Effector memory CD8-positive, alpha-beta T cell (primary cell): ENCODE results near the gene KBTBD13.
A peak's percentile ranks its signal among the peaks of the same experiment; 100 is the strongest.
"Not testable (repeated sequence)": the region's sequence is repeated elsewhere in the genome, so short reads cannot be mapped to it uniquely, and the experiment has no call there.

Experiments
- ATAC-seq: fragments of 150-1000 bp; cut with Tn5 transposase; replicated peaks from 2 replicates; pipeline ENCODE4 v1.10.0; 2021; ENCODE audit warnings: mild to moderate bottlenecking, moderate library complexity
- DNase-seq, 3 experiments: peaks; one replicate each; pipeline ENCODE4 v3.0.0; 2021
- H3K27ac Mint-ChIP-seq, 2 donors: one replicate each; pipeline ENCODE4 v1.8.0; 2022; ENCODE audit warnings: mild to moderate bottlenecking in 2 of 2, mixed read lengths in 2 of 2, moderate library complexity in 2 of 2
- H3K27me3 Mint-ChIP-seq, 2 donors: one replicate each; pipeline ENCODE4 v1.8.0; 2022; ENCODE audit warnings: mixed read lengths in 2 of 2
- H3K36me3 Mint-ChIP-seq: one replicate; pipeline ENCODE4 v1.8.0; 2022; ENCODE audit warnings: mild to moderate bottlenecking, moderate library complexity, mixed read lengths; ENCODE audit not compliant: insufficient read depth
- H3K4me1 Mint-ChIP-seq, 2 donors: one replicate each; pipeline ENCODE4 v1.8.0; 2022; ENCODE audit warnings: low read depth in 2 of 2, mixed read lengths in 2 of 2
- H3K4me3 Mint-ChIP-seq, 2 donors: one replicate each; pipeline ENCODE4 v1.8.0; 2022; ENCODE audit warnings: mild to moderate bottlenecking in 2 of 2, mixed read lengths in 2 of 2, moderate library complexity in 2 of 2
- H3K9me3 Mint-ChIP-seq, 2 donors: one replicate each; pipeline ENCODE4 v1.8.0; 2022; ENCODE audit warnings: mixed read lengths in 2 of 2

The KBTBD13 gene

GRCh38 chr15:65092911-65093792 is 16.6 kb downstream of the KBTBD13 start:
- Mint-ChIP-seq H3K4me3 (no peak overlapping the region), H3K36me3 (peaks cover 4% of the 10 kb centered on the region), H3K9me3 (no peaks in the 10 kb centered on the region), H3K4me1 (peaks cover 0 to 2% of the 10 kb centered on the region in 2 donors), H3K27ac (no peak overlapping the region), H3K27me3 (no peaks in the 10 kb centered on the region)
- DNase-seq (no peak), ATAC-seq (no peak)

- DNase-seq, H3K27ac Mint-ChIP-seq, H3K36me3 Mint-ChIP-seq, H3K27me3 Mint-ChIP-seq, H3K9me3 Mint-ChIP-seq, H3K4me3 Mint-ChIP-seq, H3K4me1 Mint-ChIP-seq, ATAC-seq: not testable (repeated sequence)
Measured at GRCh38 chr15:65093793-65094170, 17.2 kb downstream of the KBTBD13 start.

GRCh38 chr15:65094294-65094995 is 17.9 kb downstream of the KBTBD13 start:
- no peaks in the 10 kb centered on the region for H3K9me3 Mint-ChIP-seq
- no peaks in the 10 kb centered on the region for H3K27me3 Mint-ChIP-seq
- ATAC-seq (no peak), DNase-seq (no peak)
- H3K4me1 Mint-ChIP-seq = peaks cover 0 to 2% of the 10 kb centered on the region in 2 donors
- no peak overlapping the region for H3K4me3 Mint-ChIP-seq
- no peak overlapping the region for H3K27ac Mint-ChIP-seq
- H3K36me3 Mint-ChIP-seq = peaks cover 7% of the 10 kb centered on the region

GRCh38 chr15:65095011-65095746 is 18.6 kb downstream of the KBTBD13 start:
- DNase-seq (no peak), ATAC-seq (no peak)
- H3K4me1 Mint-ChIP-seq = peaks cover 0 to 2% of the 10 kb centered on the region in 2 donors
- peak overlapping the region in 1 of 2 donors; percentile 1 for H3K27ac Mint-ChIP-seq
- H3K9me3 Mint-ChIP-seq = no peaks in the 10 kb centered on the region
- peaks cover 7% of the 10 kb centered on the region for H3K36me3 Mint-ChIP-seq
- no peak overlapping the region for H3K4me3 Mint-ChIP-seq
- H3K27me3 Mint-ChIP-seq = no peaks in the 10 kb centered on the region

- H3K4me1 Mint-ChIP-seq = peaks cover 0 to 2% of the 10 kb centered on the region in 2 donors
Measured at GRCh38 chr15:65095747-65096104, 19.2 kb downstream of the KBTBD13 start.

GRCh38 chr15:65096481-65097385 is 20.2 kb downstream of the KBTBD13 start:
- H3K27me3 Mint-ChIP-seq = no peaks in the 10 kb centered on the region
- H3K4me1 Mint-ChIP-seq = peaks cover 5 to 6% of the 10 kb centered on the region in 2 donors
- no peak overlapping the region for H3K4me3 Mint-ChIP-seq
- no peak for ATAC-seq
- H3K9me3 Mint-ChIP-seq = no peaks in the 10 kb centered on the region
- peak overlapping the region in 1 of 2 donors; percentile 15 for H3K27ac Mint-ChIP-seq
- H3K36me3 Mint-ChIP-seq = peaks cover 12% of the 10 kb centered on the region
- no peak for DNase-seq

More at GRCh38 chr15:65095747-65096104, 19.2 kb downstream of the KBTBD13 start:
- DNase-seq = no peak
- peak overlapping the region in 1 of 2 donors; percentile 1 for H3K27ac Mint-ChIP-seq
- H3K9me3 Mint-ChIP-seq = no peaks in the 10 kb centered on the region
- H3K36me3 Mint-ChIP-seq = peaks cover 10% of the 10 kb centered on the region
- no peak overlapping the region for H3K4me3 Mint-ChIP-seq
- H3K27me3 Mint-ChIP-seq = no peaks in the 10 kb centered on the region
- no peak for ATAC-seq

GRCh38 chr15:65097651-65098263 is 21.2 kb downstream of the KBTBD13 start:
- ATAC-seq (no peak), DNase-seq (no peak)
- no peak overlapping the region for H3K4me3 Mint-ChIP-seq
- no peaks in the 10 kb centered on the region for H3K9me3 Mint-ChIP-seq
- peak overlapping the region in 1 of 2 donors; percentile 63 for H3K27ac Mint-ChIP-seq
- peaks cover 6 to 7% of the 10 kb centered on the region in 2 donors for H3K4me1 Mint-ChIP-seq
- no peaks in the 10 kb centered on the region for H3K27me3 Mint-ChIP-seq
- peaks cover 15% of the 10 kb centered on the region for H3K36me3 Mint-ChIP-seq

GRCh38 chr15:65099336-65099735 is 22.8 kb downstream of the KBTBD13 start:
- Mint-ChIP-seq H3K9me3 (no peaks in the 10 kb centered on the region), H3K36me3 (peaks cover 23% of the 10 kb centered on the region)
- DNase-seq = no peak

GRCh38 chr15:65099801-65100200 is 23.3 kb downstream of the KBTBD13 start:
- not testable (repeated sequence) for H3K4me3 Mint-ChIP-seq, ATAC-seq, H3K9me3 Mint-ChIP-seq, H3K4me1 Mint-ChIP-seq, H3K27ac Mint-ChIP-seq, DNase-seq, H3K27me3 Mint-ChIP-seq
- peaks cover 27% of the 10 kb centered on the region for H3K36me3 Mint-ChIP-seq

More at GRCh38 chr15:65099336-65099735, 22.8 kb downstream of the KBTBD13 start:
- Mint-ChIP-seq H3K4me1 (peaks cover 7 to 9% of the 10 kb centered on the region in 2 donors), H3K27ac (no peak overlapping the region), H3K27me3 (no peaks in the 10 kb centered on the region), H3K4me3 (no peak overlapping the region)
- no peak for ATAC-seq

GRCh38 chr15:65100442-65100841 is 23.9 kb downstream of the KBTBD13 start:
- Mint-ChIP-seq H3K36me3 (peaks cover 27% of the 10 kb centered on the region), H3K27me3 (no peaks in the 10 kb centered on the region), H3K4me1 (peaks cover 5 to 9% of the 10 kb centered on the region in 2 donors), H3K4me3 (no peak overlapping the region), H3K27ac (no peak overlapping the region), H3K9me3 (no peaks in the 10 kb centered on the region)
- DNase-seq = no peak
- no peak for ATAC-seq

- Mint-ChIP-seq H3K27me3 (no peaks in the 10 kb centered on the region), H3K36me3 (peaks cover 32% of the 10 kb centered on the region), H3K4me3 (no peak overlapping the region), H3K4me1 (peaks cover 5 to 9% of the 10 kb centered on the region in 2 donors), H3K27ac (peak overlapping the region; percentile 49 to 78), H3K9me3 (no peaks in the 10 kb centered on the region)
- ATAC-seq = no peak
- DNase-seq = peak; percentile 17 to 28 (median 23)
Measured at GRCh38 chr15:65101411-65101890, 24.9 kb downstream of the KBTBD13 start.
